H1 (cell line): ENCODE results near the gene EPSTI1. TPM values are rescaled to one million over a fixed set of nuclear protein-coding genes. Genes with fewer than 3 reads are reported as not detected.

Experiments used
- BRCA1 ChIP-seq: IDR thresholded peaks from 2 replicates; pipeline ENCODE4 v1.6.1; 2012; ENCODE audit warnings: low read depth, low read length, improper control_type of control experiment
- CBX5 ChIP-seq: fragments of 300-800, 300-1000 bp; sonication (generic); IDR thresholded peaks from 2 replicates; pipeline ENCODE4 v1.7.1; 2016; ENCODE audit warnings: antibody characterized with exemption, low read length, low read depth
- CHD7 ChIP-seq: fragments of 300-600 bp; sonication (generic); IDR thresholded peaks from 2 replicates; pipeline ENCODE4 v1.7.1; 2012; ENCODE audit warnings: low read length, moderate library complexity, mild to moderate bottlenecking, inconsistent platforms; ENCODE audit not compliant: insufficient replicate concordance
- CREB1 ChIP-seq: IDR thresholded peaks from 2 replicates; pipeline ENCODE4 v1.6.1; 2012; ENCODE audit warnings: inconsistent platforms
- GABPA ChIP-seq: IDR thresholded peaks from 2 replicates; pipeline ENCODE4 v1.6.1; 2011; ENCODE audit warnings: mild to moderate bottlenecking, low read length, moderate library complexity, borderline replicate concordance; ENCODE audit not compliant: insufficient read depth
- RBBP5 ChIP-seq: IDR thresholded peaks from 2 replicates; pipeline ENCODE4 v1.7.1; 2012; ENCODE audit warnings: low read depth, mild to moderate bottlenecking, inconsistent platforms, low read length, moderate library complexity, borderline replicate concordance
- SAP30 ChIP-seq: fragments of 300-600 bp; sonication (generic); IDR thresholded peaks from 2 replicates; pipeline ENCODE4 v1.7.1; 2012; ENCODE audit warnings: low read length, moderate library complexity, mild to moderate bottlenecking, inconsistent platforms; ENCODE audit not compliant: insufficient read depth, insufficient replicate concordance
- polyA plus RNA-seq, 7 experiments: library from polyadenylated mRNA; depleted of rRNA in 3 of 7; stranded (reverse) in 5 of 7; unstranded in 2 of 7; fragments of >200 nt in 5 of 7; fragments of 200-250 nt in 2 of 7; gene quantifications; 1 replicate in 5 of 7; 2 replicates in 1 of 7; 4 replicates in 1 of 7; pipeline versions ENCODE4 v1.2.1 to v1.2.3, GENCODE V29; 2011 to 2013; ENCODE audit warnings: missing spikeins in 2 of 7, mixed read lengths in 2 of 7
- total RNA-seq: library from RNA; stranded (reverse); fragmentation: NEBNext Ultra II Directional; extraction: Animal tissue kit (Norgen Biotek cat#: 25700); gene quantifications from 2 replicates; pipeline ENCODE4 v1.2.1, GENCODE V29; 2021

Gene EPSTI1
- total and polyA plus RNA-seq, 2 of the 8 experiments (the other 6 are each of a cell fraction or from before 2014, with no cell fraction given), result 0.23 to 0.37 TPM

- TF ChIP-seq CHD7 (no peak), SAP30 (no peak), RBBP5 (no peak), CBX5 (no peak), BRCA1 (no peak), CREB1 (no peak), GABPA (no peak)
Measured at GRCh38 chr13:42859760-42860159, 132.3 kb downstream of the EPSTI1 start (continued).
